Lower leg skin (tissue), 4 donors: ENCODE measurements around the gene SYT1. TPM values are rescaled to one million over a fixed set of nuclear protein-coding genes. Genes with fewer than 3 reads are reported as not detected.

Source experiments
- DNase-seq, 2 donors: peaks; one replicate each; pipeline ENCODE4 v3.0.0-alpha.2; 2019; ENCODE audit warnings: low spot score in 2 of 2
- H3K4me3 ChIP-seq: fragments of 200-600 bp; sonication (generic); 2 replicates; pipeline ENCODE4 v1.5.1; 2017; ENCODE audit warnings: mild to moderate bottlenecking, low read depth; ENCODE audit not compliant: poor library complexity, severe bottlenecking
- CTCF ChIP-seq, 3 donors: fragments of 450-650 bp; IDR thresholded peaks; one replicate each; pipeline ENCODE4 v1.5.1; 2016; ENCODE audit warnings: antibody characterized with exemption in 3 of 3, mild to moderate bottlenecking in 3 of 3, moderate library complexity in 2 of 3
- POLR2A ChIP-seq, 2 donors: fragments of 450-650 bp; IDR thresholded peaks; one replicate each; pipeline ENCODE4 v1.6.1; 2016 to 2017; ENCODE audit warnings: antibody characterized with exemption in 2 of 2, mild to moderate bottlenecking in 1 of 2, moderate library complexity in 1 of 2
- WGBS, 2 donors: methylation state at CpG; one replicate each; pipeline ENCODE4 v1.1.5; 2018; 5-methylcytosine and 5-hydroxymethylcytosine counted together
- intact Hi-C: fragments of 100-400 bp; cut with DNase I; formaldehyde crosslinking; loops from one replicate; pipeline ENCODE4 v1.15.0; 2023; ENCODE audit warnings: low total_unique reads
- total RNA-seq, 4 donors: library from RNA; depleted of rRNA; stranded (reverse); fragments of >200 nt; gene quantifications; one replicate each; pipeline ENCODE4 v1.1.0, GENCODE V29; 2016

Gene SYT1
- total RNA-seq, 4 donors from 2014 or later = 0.15 to 0.49 (median 0.29) TPM

DNA sequence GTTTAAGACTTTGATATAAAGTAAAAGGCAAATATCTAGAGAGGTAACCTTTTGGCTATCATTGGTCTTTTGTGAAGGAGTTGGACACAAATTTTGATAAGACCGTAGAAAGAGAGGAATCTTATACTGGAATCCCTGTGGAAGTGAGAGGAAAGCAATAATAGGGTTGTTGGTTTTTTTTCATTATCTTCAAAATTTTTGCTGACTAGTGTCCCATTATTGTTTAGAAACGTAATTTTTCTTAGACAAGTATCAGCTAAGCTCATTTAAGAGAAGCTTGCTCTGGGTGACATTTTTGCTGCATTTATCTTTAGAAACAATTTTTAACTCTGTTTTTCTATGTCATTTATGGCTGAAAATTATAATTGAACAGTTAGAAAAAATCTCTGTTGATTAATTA, 300.3 kb downstream of the SYT1 start:
- no peak for TF ChIP-seq POLR2A (IDR thresholded peaks at IDR 0.05)
- no peak for TF ChIP-seq CTCF (IDR thresholded peaks at IDR 0.05)
- intact Hi-C loops = no loop called here
- H3K4me3 ChIP-seq = no peak overlapping the region
- no peak for DNase-seq
- 78 to 79% methylated on average over 2 of the region's 2 CpGs for WGBS, 2 donors

GRCh38 chr12:79168687-79169086, 304.1 kb downstream of the SYT1 start:
- WGBS, 2 donors = 84% methylated on average over 2 of the region's 2 CpGs
- H3K4me3 ChIP-seq = no peak overlapping the region
- intact Hi-C loops = no loop called here
- TF ChIP-seq POLR2A (IDR thresholded peaks at IDR 0.05) = no peak
- no peak for TF ChIP-seq CTCF (IDR thresholded peaks at IDR 0.05)
- DNase-seq = no peak

DNA sequence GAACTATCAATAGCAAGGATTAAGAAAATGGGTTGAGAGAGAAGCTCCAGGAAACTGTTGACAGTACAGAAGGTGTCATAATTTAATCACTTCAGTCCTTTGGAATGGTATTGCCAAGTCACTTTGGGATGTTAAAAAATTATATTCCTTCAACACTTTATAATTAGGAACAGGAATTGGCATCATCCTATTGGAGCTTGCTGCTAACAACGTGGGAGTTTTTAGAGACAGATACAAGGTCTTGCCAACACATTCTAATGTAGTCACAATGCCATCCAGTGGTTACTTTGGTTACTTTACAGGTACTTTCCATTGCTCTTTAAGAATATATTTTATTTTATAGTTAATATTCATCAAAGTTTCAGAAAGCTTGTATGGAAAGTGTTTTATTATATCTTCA, 310.1 kb downstream of the SYT1 start:
- H3K4me3 ChIP-seq = no peak overlapping the region
- WGBS, 2 donors = 2 to 3% methylated on average over 1 of the region's 1 CpG
- intact Hi-C loops = no loop called here
- no peak for DNase-seq
- TF ChIP-seq CTCF (IDR thresholded peaks at IDR 0.05) (no peak), POLR2A (IDR thresholded peaks at IDR 0.05) (no peak)

DNA sequence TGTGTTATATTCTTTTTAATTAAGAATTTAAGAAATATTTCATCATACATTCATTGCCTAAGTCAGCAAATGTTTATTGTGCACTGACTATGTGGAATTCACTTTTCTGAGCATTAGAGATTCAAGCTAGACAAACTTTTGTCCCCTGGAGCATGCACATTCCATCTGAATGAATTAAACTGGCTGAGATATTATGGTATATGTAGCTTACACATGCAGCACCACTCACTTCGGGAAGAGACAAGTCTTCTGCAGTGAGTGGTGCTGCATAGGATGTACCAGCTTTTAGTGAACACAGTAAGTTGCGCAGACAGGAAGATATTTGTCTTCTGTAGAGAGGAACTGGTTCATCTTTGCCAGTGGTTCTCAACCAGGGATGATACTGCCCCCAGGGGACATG, 318.4 kb downstream of the SYT1 start:
- WGBS, 2 donors = 88% methylated on average over 2 of the region's 2 CpGs
- no peak overlapping the region for H3K4me3 ChIP-seq
- no peak for DNase-seq
- intact Hi-C loops = no loop called here
- no peak for TF ChIP-seq POLR2A (IDR thresholded peaks at IDR 0.05)
- no peak for TF ChIP-seq CTCF (IDR thresholded peaks at IDR 0.05)

DNA sequence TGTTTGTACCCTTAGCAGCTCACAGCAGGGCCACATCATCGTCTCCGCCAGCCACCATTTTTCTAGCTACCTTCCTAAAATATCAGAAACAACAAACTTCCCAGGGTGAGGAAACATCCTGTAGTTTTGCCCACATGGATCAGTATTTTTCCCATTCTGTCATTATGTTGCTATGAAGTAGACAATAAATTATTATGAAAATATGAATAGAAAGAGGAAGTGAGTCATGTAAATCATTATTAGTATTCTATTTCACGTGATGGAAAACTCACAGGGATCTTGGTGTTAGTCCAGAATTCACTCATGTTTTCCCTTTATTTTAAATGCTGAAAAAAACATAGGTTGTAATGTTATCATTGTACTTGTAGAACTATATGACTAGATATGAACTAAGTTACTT, 319.4 kb downstream of the SYT1 start:
- intact Hi-C loops = no loop called here
- no peak overlapping the region for H3K4me3 ChIP-seq
- TF ChIP-seq CTCF (IDR thresholded peaks at IDR 0.05) = no peak
- TF ChIP-seq POLR2A (IDR thresholded peaks at IDR 0.05) = no peak
- 51 to 59% methylated on average over 3 of the region's 3 CpGs for WGBS, 2 donors
- no peak for DNase-seq

- 61 to 64% methylated on average over 2 of the region's 2 CpGs for whole genome bisulfite sequencing, 2 donors
- TF ChIP-seq CTCF (IDR thresholded peaks at IDR 0.05) (no peak), POLR2A (IDR thresholded peaks at IDR 0.05) (no peak)
- intact Hi-C loops = no loop called here
- no peak overlapping the region for H3K4me3 ChIP-seq
- no peak for DNase-seq
Observed at GRCh38 chr12:79186506-79186905, 321.9 kb downstream of the SYT1 start.
